Gastrocnemius medialis (tissue), 4 donors: Measurements from ENCODE around the gene SEC23IP.
"Not testable (repeated sequence)": the region's sequence is repeated elsewhere in the genome, so short reads cannot be mapped to it uniquely, and the experiment has no call there.

Experiments used
- CTCF ChIP-seq, 5 experiments: fragments of 450-650 bp in 3 of 5; fragments of 200-600 bp in 2 of 5; sonication (generic) in 2 of 5; IDR thresholded peaks in 4 of 5; conservative IDR thresholded peaks in 1 of 5; 1 replicate in 4 of 5; 2 replicates in 1 of 5; pipeline ENCODE4 v1.5.1; 2016 to 2019; ENCODE audit warnings: antibody characterized with exemption in 5 of 5, mild to moderate bottlenecking in 3 of 5, moderate library complexity in 3 of 5
- POLR2A ChIP-seq, 2 donors: fragments of 450-650 bp; IDR thresholded peaks; one replicate each; pipeline ENCODE4 v1.6.1; 2017; ENCODE audit warnings: antibody characterized with exemption in 2 of 2, mild to moderate bottlenecking in 2 of 2, moderate library complexity in 2 of 2

- TF ChIP-seq POLR2A (IDR thresholded peaks at IDR 0.05); CTCF (IDR thresholded peaks at IDR 0.05 in 4 of 5, conservative IDR thresholded peaks at IDR 0.05 in 1 of 5): not testable (repeated sequence)
Observed at GRCh38 chr10:119890307-119890706, 2.2 kb upstream of the SEC23IP start.
